HG03521 (cell line): ENCODE results near the gene CEP170B.
"Not testable (repeated sequence)": the region's sequence is repeated elsewhere in the genome, so short reads cannot be mapped to it uniquely, and the experiment has no call there.

Source experiments
- ATAC-seq: cut with Tn5 transposase; IDR thresholded peaks from one replicate; pipeline ENCODE4 v1.9.1; 2021; ENCODE audit warnings: mild to moderate bottlenecking, moderate library complexity; ENCODE audit not compliant: unreplicated experiment

Gene CEP170B

GRCh38 chr14:104903990-104904389 is 38.9 kb downstream of the CEP170B start:
- ATAC-seq: no peak

- not testable (repeated sequence) for ATAC-seq
Observed at GRCh38 chr14:104904650-104905578, 39.8 kb downstream of the CEP170B start.

DNA sequence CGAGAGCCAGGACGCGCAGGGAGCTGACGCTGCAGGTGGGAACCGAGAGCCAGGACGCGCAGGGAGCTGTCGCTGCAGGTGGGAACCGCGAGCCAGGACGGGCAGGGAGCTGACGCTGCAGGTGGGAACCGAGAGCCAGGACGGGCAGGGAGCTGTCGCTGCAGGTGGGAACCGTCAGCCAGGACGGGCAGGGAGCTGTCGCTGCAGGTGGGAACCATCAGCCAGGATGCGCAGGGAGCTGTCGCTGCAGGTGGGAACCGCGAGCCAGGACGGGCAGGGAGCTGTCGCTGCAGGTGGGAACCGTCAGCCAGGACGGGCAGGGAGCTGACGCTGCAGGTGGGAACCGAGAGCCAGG is 40.5 kb downstream of the CEP170B start:
- not testable (repeated sequence) for ATAC-seq

- no peak for ATAC-seq
Observed at GRCh38 chr14:104908303-104908702, 43.2 kb downstream of the CEP170B start.

GRCh38 chr14:104912053-104912452 is 47.0 kb downstream of the CEP170B start:
- no peak for ATAC-seq

DNA sequence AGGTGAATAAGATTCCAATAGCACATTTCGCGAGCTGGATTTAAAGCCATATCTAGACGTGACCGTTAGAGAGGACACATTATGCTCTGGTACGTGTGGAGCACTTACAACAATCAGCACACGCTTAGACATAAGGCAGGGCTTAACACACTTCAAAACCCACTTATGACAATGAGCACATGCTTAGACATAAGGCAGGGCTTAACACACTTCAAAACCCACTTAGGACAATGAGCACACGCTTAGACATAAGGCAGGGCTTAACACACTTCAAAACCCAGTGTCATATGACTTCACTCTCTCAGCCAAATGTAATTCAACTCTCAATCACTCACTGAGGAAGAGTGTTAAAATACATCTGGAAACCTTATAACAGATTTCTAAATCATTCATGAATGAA is 48.4 kb downstream of the CEP170B start:
- no peak for ATAC-seq

- no peak for ATAC-seq
Observed at GRCh38 chr14:104917116-104917515, 52.0 kb downstream of the CEP170B start.

DNA sequence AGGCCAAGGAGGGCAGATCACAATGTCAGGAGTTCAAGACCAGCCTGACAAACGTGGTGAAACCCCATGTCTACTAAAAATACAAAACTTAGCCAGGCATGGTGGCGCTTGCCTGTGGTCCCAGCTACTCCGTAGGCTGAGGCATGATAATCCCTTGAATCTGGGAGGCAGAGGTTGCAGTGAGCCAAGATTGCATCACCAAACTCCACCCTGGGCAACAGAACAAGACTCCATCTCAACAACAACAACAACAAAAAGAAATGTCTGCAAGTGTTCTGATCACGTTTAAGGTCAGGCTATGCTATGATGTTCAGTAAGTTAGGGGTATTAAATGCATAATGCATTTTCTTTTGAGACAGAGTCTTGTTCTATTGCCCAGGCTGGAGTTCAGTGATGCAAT is 52.9 kb downstream of the CEP170B start:
- no peak for ATAC-seq

GRCh38 chr14:104919152-104919992 is 54.3 kb downstream of the CEP170B start:
- ATAC-seq: not testable (repeated sequence)

DNA sequence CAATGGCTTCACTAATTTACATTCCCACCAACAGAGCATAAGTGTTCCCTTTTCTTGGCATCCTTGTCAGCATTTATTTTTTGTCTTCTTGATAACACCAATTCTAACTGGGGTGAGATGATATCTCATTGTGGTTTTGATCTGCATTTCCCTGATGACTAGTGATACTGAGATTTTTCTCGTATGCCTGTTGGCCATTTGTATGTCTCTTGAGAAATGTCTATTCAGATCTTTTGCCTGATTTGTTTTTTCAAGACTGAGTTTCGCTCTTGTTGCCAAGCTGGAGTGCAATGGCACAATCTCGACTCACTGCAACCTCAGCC is 54.9 kb downstream of the CEP170B start:
- ATAC-seq: no peak

DNA sequence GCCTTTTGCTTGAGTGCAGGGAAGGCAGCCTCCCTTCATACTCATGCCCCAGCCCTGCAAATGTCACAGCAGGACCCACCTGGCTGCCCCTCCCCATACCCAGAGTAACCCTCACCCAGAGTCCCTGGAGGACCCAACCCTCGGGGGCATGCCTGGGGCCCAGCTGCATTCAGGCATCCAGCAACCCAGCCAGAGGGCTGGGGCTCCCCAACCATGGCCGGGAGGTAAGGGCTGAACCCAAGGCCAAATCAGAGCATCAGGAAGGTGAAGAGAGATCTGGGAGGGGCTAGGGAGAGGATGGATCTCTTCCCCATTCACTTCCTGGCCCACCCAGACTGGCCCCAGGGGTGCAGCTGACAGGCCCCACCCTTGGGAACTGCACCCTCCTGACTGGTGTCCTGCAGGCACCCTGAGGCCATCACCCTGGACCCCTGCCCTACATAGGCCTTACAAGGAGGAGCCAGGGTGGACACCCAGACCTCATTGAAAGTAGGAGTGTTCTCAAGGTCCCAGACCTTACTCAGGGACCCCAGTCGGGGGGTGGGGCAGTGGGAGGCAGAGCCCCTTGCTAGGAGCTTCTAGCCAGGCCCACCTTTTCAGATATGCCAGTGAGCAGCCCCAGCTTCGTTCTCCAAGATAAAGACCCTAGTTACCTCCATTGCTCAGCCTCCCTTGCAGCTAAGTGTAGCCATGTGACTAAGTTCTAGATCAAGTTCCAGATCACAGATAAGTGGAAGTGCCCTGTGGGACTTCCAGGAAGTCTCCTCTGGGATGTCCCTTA is 58.8 kb downstream of the CEP170B start:
- ATAC-seq: no peak

- no peak for ATAC-seq
Observed at GRCh38 chr14:104924421-104925213, 59.5 kb downstream of the CEP170B start, which contains the start of gene PLD4. Gene PLD4 (plus strand): TSS chr14:104924879. CDS start chr14:104927141, 2,262 bp downstream.

- no peak for ATAC-seq
Observed at GRCh38 chr14:104925214-104925854, 60.3 kb downstream of the CEP170B start.

DNA sequence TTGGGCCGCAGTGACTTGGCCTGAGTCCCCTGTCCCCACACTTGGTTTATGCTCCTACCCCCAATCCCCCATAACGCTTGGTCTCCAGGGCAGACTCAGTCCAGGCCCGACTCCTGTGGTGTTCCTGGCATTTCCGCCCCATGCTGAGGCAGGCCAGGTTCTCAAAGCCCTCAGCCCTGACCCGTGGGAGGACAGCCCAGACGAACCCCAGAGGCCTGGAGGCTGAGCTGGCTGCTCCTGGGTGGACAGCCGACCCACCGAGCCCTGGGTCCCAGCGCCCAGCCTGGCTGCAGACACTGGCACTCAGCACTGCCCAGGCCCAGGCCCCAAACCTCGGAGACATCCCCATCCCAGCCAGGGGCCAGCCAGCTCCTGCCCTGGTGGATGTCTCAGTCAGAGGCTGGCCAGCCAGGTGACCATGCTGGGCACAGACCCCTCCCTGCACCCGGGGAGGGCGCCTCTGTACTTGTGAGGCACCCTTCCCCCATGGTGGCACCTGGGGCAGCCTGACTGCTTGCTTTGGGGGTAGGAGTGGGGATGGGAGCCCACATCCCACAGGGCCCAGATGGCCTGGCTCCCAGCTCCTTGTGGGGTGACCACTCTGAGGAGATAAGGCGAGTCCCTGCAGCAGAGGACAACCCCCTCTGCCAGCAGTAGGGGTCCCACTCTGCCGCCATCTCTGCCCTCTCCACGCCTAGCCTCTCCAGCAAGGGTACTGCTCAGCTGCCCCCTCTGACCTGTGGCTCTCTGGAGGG is 61.0 kb downstream of the CEP170B start:
- ATAC-seq: no peak

DNA sequence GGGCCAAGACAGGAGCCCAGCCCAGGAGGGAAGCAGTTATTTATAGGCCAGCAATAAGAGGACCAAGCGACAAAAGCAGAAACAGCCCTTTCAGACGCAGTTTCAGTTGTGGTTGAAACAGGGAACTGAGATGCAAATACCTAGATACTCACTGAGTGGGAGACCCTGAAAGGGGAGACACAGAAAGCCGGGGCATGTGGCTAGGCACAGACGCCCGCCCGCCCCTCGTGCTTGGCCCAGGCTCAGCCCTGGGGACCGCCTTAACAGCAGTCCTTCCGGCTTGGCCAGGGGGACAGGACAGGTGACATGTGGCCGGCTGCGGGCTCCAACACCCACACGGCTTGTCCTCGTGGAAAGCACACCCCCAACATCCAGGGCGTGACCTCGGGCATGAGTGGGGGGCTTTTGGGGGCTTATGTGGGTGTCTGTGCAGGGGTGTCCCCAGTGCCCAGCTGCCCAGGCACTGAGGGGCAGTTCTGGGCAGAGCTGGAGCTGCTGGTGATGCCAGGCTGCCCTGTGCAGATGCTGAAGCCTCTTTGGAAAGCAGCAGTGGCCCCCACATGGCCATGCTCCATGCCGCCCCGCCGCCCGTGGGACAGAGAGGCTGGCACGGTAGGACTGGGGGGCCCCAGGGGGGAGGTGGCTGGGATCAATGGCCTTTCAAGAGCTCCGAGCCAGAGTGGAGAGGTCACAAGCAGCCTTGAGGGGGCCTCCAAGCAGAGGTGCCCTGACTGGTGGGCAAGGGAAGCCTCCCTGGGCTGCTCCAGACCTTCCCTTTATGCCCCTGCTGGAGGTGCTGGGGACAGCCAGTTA is 61.8 kb downstream of the CEP170B start:
- ATAC-seq: peak; percentile 80

- ATAC-seq: no peak
Observed at GRCh38 chr14:104927432-104927816, 62.4 kb downstream of the CEP170B start.

DNA sequence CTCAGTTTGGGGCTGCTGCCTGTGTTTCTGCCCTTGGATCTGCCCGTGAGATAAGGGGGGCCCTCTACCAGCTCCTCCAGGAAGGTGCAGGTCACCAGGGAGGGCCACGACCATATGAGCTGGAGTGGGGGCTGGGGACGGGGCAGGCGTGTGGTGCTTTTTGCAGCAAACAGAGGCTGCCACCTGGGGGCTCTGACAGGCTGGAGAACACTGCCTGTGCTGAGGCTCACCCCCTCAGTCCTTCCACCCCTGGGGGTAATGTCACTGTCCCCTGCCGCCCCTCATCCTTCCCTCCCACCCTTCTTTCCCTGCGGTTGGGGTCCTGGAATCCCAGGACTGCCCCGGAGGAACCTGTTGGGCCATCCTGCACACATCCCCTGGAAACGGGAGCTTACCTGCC is 62.8 kb downstream of the CEP170B start:
- no peak for ATAC-seq

DNA sequence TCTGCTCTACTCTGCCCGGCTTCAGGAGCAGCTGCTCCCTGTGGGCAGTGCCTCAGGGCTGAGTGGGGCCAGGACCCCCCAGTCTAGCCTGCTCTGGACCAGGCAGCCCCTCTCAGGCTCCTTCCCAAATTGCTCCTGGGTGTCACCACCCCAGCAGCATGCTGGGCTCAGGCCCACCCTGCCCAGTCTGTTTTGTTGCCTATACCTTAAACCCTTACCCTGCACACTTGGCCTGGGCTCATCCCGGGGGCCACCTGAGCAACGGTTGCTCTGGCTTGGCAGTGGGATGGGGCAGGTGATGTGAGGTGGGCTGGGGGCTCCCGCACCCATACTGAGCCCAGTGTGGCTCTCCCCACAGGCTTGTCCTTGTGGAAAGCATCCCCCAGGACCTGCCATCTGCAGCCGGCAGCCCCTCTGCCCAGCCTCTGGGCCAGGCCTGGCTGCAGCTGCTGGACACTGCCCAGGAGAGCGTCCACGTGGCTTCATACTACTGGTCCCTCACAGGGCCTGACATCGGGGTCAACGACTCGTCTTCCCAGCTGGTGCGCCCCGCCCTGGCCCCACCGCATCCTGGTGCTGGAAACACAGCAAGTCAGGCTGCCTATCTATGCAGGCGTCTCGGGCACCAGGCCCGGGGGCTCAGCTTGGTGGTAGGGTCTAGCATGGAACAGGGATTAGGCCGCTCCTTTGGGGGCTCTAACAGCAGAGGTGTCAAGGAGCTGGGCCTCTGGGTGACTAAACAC is 63.5 kb downstream of the CEP170B start:
- no peak for ATAC-seq
